K562 (cell line): ENCODE data around the gene DPP3. TPM values are rescaled to one million over a fixed set of nuclear protein-coding genes. Genes with fewer than 3 reads are reported as not detected.
"Not testable (repeated sequence)": the region's sequence is repeated elsewhere in the genome, so short reads cannot be mapped to it uniquely, and the experiment has no call there.

Experiments
- ATAC-seq: fragments of 200-7000 bp; cut with Tn5 transposase; 3 replicates; pipeline ENCODE4 v1.9.1; 2020; ENCODE audit warnings: moderate library complexity
- BruUV-seq: library from RNA; stranded (reverse); fragments of 400-500 nt; replicated peaks from 2 replicates; lab custom pipeline; 2021; lab: Mats Ljungman, UMichigan
- CTCF ChIA-PET: fragments of 300-600 bp; formaldehyde crosslinking; extraction: SDS; loops from one replicate; lab custom pipeline; 2021; ENCODE audit warnings: low intra/inter-chr PET ratio; lab: Yijun Ruan, JAX
- POLR2A ChIA-PET: fragments of 300-600, 350-650 bp; sonication (Branson Sonifier 250); formaldehyde crosslinking; extraction: SDS; loops from one replicate; lab custom pipeline; 2021; ENCODE audit warnings: antibody characterized with exemption, inconsistent platforms; lab: Yijun Ruan, JAX
- DNase-seq, 4 experiments: peaks; one replicate each; pipeline versions ENCODE4 v3.0.0 to v3.0.0-alpha.2; 2011 to 2018; ENCODE audit warnings: low spot score in 3 of 4, mixed read lengths in 3 of 4; ENCODE audit errors: extremely low read depth in 1 of 4
- FAIRE-seq: peaks from 2 replicates; lab custom pipeline; 2011; peaks lifted over from hg19 to GRCh38; lab: Jason Lieb, UNC
- H2AFZ ChIP-seq: 2 replicates; pipeline ENCODE4 v1.6.0; 2011; ENCODE audit warnings: low read depth, low read length, control low read depth, inconsistent platforms
- H3K27ac ChIP-seq: fragments of 200-600 bp; 3 replicates; pipeline ENCODE4 v1.8.0; 2011; ENCODE audit warnings: low read depth, mild to moderate bottlenecking, control low read depth, inconsistent platforms, low read length, moderate library complexity, mixed read lengths; ENCODE audit errors: extremely low read depth
- H3K27me3 ChIP-seq, 2 experiments: fragments of 300-600 bp in 1 of 2; 2 replicates in 1 of 2; 3 replicates in 1 of 2; pipeline versions ENCODE4 v1.6.0 to v1.8.0; 2011; ENCODE audit warnings: inconsistent platforms in 2 of 2, low read length in 2 of 2, mild to moderate bottlenecking in 1 of 2, mixed read lengths in 1 of 2, moderate library complexity in 1 of 2; ENCODE audit not compliant: control insufficient read depth in 2 of 2, insufficient read depth in 2 of 2
- H3K36me3 ChIP-seq: fragments of 300-600 bp; 3 replicates; pipeline ENCODE4 v1.8.0; 2011; ENCODE audit warnings: mild to moderate bottlenecking, low read length, inconsistent platforms; ENCODE audit not compliant: control insufficient read depth, insufficient read depth
- H3K4me1 ChIP-seq, 2 experiments: fragments of 200-600 bp in 1 of 2; replicated peaks in 1 of 2; 2 replicates in 1 of 2; 3 replicates in 1 of 2; pipeline versions ENCODE4 v1.5.1 to v1.8.0; 2011; ENCODE audit warnings: inconsistent platforms in 2 of 2, low read length in 2 of 2, mild to moderate bottlenecking in 1 of 2, mixed read lengths in 1 of 2, moderate library complexity in 1 of 2; ENCODE audit not compliant: control insufficient read depth in 2 of 2, insufficient read depth in 2 of 2
- H3K4me2 ChIP-seq: 2 replicates; pipeline ENCODE4 v1.6.1; 2011; ENCODE audit warnings: low read length, control low read depth, inconsistent platforms, mixed read lengths; ENCODE audit not compliant: insufficient read depth
- H3K4me3 ChIP-seq: fragments of 200-600 bp; sonication (generic), shearing (Covaris generic); 2 replicates; pipeline ENCODE4 v1.5.1; 2016; ENCODE audit warnings: control low read depth, inconsistent platforms
- H3K79me2 ChIP-seq: fragments of 200-600 bp; 3 replicates; pipeline ENCODE4 v1.8.0; 2011; ENCODE audit warnings: low read length, inconsistent platforms; ENCODE audit not compliant: control insufficient read depth, insufficient read depth
- H3K9ac ChIP-seq, 2 experiments: 2 replicates each; pipeline versions ENCODE4 v1.6.0 to v1.6.1; 2011; ENCODE audit warnings: low read depth in 2 of 2, low read length in 2 of 2, control low read depth in 1 of 2, inconsistent platforms in 1 of 2, mild to moderate bottlenecking in 1 of 2, mixed read lengths in 1 of 2; ENCODE audit not compliant: insufficient read depth in 1 of 2
- H3K9me1 ChIP-seq: one replicate; pipeline ENCODE4 v1.6.0; 2011; ENCODE audit warnings: inconsistent platforms, mild to moderate bottlenecking, low read length, moderate library complexity; ENCODE audit not compliant: control insufficient read depth, insufficient read depth
- H3K9me3 ChIP-seq: replicated peaks from 2 replicates; pipeline ENCODE4 v1.5.1; 2011; ENCODE audit warnings: low read depth, low read length, inconsistent platforms; ENCODE audit not compliant: control insufficient read depth, insufficient read depth
- H4K20me1 ChIP-seq: replicated peaks from 2 replicates; pipeline ENCODE4 v1.6.1; 2011; ENCODE audit warnings: low read length, inconsistent platforms, mixed read lengths; ENCODE audit not compliant: control insufficient read depth, insufficient read depth
- NFYB ChIP-seq: IDR thresholded peaks from 2 replicates; pipeline ENCODE4 v1.6.1; 2011; ENCODE audit warnings: mild to moderate bottlenecking, moderate library complexity; ENCODE audit not compliant: insufficient read length; ENCODE audit errors: extremely low read depth
- POLR2A ChIP-seq: fragments of 450-650 bp; conservative IDR thresholded peaks from 2 replicates; pipeline ENCODE4 v1.6.1; 2016
- WGBS: fragments of 100-300 bp; shearing (Covaris generic); methylation state at CpG from one replicate; pipeline ENCODE4 v1.1.6; 2016; ENCODE audit warnings: low coverage, mixed read lengths; ENCODE audit not compliant: insufficient coverage; ENCODE audit errors: missing lambda C conversion rate; 5-methylcytosine and 5-hydroxymethylcytosine counted together
- in situ Hi-C: fragments of 300-500 bp; cut with MboI; formaldehyde crosslinking; loops from 4 replicates; pipeline ENCODE4 v1.15.0; 2018; ENCODE audit warnings: inconsistent platforms, mixed read lengths
- intact Hi-C: fragments of 100-400 bp; cut with micrococcal nuclease; formaldehyde crosslinking; loops from 2 replicates; pipeline ENCODE4 v1.14.2; 2022
- polyA plus RNA-seq, 8 experiments: library from polyadenylated mRNA; depleted of rRNA in 4 of 8; stranded (reverse) in 5 of 8; unstranded in 3 of 8; fragments of >200 nt; fragmentation: Nextera tagmentation in 2 of 8; fragmentation: Illumina TruSeq in 1 of 8; extraction: Ambion mirVana in 2 of 8; extraction: Trizol in 1 of 8; gene quantifications; 2 replicates each; pipeline versions ENCODE4 v1.2.1 to v1.2.3, GENCODE V29; 2011 to 2014; ENCODE audit warnings: inconsistent platforms in 1 of 8, missing spikeins in 1 of 8
- total RNA-seq, 7 experiments: library from RNA; depleted of rRNA in 6 of 7; stranded (reverse); fragments of >200 nt in 6 of 7; fragmentation: Illumina TruSeq in 2 of 7; extraction: Trizol in 2 of 7; gene quantifications; 2 replicates each; pipeline versions ENCODE4 v1.2.1 to v1.2.3, GENCODE V29; 2011 to 2021; ENCODE audit warnings: low replicate concordance in 1 of 7

The DPP3 gene
- total and polyA plus RNA-seq, 9 of the 15 experiments (the other 6 are each of a cell fraction or from before 2014, with no cell fraction given) = 3.7 to 69.2 (median 43.3) TPM

DNA sequence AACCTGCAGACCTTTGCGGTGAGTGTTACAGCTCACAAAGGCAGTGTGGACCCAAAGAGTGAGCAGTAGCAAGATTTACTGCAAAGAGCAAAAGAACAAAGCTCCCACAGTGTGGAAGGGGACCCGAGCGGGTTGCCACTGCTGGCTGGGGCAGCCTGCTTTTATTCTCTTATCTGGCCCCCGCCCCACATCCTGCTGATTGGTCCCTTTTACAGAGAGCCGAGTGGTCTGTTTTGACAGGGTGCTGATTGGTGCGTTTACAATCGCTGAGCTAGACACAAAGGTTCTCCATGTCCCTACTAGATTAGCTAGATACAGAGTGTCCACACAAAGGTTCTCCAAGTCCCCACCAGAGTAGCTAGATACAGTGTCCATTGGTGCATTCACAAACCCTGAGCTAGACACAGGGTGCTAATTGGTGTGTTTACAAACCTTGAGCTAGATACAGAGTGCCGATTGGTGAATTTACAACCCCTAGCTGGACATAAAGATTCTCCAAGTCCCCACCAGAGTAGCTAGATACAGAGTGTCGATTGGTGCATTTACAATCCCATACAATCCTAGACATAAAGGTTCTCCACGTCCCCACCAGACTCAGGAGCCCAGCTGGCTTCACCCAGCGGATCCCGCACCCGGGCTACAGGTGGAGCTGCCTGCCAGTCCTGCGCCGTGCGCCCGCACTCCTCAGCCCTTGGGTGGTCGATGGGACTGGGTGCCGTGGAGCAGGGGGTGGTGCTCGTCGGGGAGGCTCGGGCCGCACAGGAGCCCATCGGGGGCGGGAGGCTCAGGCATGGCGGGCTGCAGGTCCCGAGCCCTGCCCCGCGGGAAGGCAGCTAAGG is 39.9 kb upstream of the DPP3 start:
- 37% methylated on average over 12 of the region's 29 CpGs for WGBS
- not testable (repeated sequence) for H3K9ac ChIP-seq
- POLR2A ChIA-PET = interaction anchor here (0.6 to 1.9 kb wide), 5 partner anchors 15 to 197 kb away, joined by 3 to 9 read pairs (median 3); no protein-coding TSS in a partner anchor

DNA sequence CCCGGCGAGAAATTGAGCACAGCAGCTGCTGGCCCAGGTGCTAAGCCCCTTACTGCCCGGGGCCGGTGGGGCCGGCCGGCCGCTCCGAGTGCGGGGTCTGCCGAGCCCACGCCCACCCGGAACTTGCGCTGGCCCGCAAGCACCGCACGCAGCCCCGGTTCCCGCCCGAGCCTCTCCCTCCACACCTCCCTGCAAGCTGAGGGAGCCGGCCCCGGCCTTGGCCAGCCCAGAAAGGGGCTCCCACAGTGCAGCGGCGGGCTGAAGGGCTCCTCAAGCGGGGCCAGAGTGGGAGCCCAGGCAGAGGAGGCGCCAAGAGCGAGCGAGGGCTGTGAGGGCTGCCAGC is 39.3 kb upstream of the DPP3 start:
- H3K4me2 ChIP-seq, H3K9ac ChIP-seq, H3K27me3 ChIP-seq, H3K27ac ChIP-seq, DNase-seq, H3K9me3 ChIP-seq, ATAC-seq, H3K9me1 ChIP-seq, H2AFZ ChIP-seq, FAIRE-seq, H4K20me1 ChIP-seq, H3K4me3 ChIP-seq, intact Hi-C loops, in situ Hi-C loops, BruUV-seq: not testable (repeated sequence)
- ChIA-PET POLR2A (interaction anchor here (0.6 to 0.8 kb wide), 2 partner anchors 46 to 48 kb away, joined by 3 read pairs; no protein-coding TSS in a partner anchor), CTCF (interaction anchor here (1.0 kb wide), 1 partner anchor 33 kb away, joined by 3 read pairs; no protein-coding TSS in a partner anchor)
- Histone ChIP-seq H3K4me1 (peaks cover 3 to 12% of the 10 kb centered on the region in 2 experiments; a peak in 3 of 5 replicates), H3K36me3 (peaks cover 15% of the 10 kb centered on the region; the same call in 2 of the 3 replicates), H3K79me2 (peaks cover 16% of the 10 kb centered on the region)
- 47% methylated on average over 12 of the region's 27 CpGs for WGBS

More for the DNA sequence above, 39.9 kb upstream of the DPP3 start:
- H3K79me2 ChIP-seq = peaks cover 16% of the 10 kb centered on the region
- H3K27ac ChIP-seq, FAIRE-seq, H4K20me1 ChIP-seq, in situ Hi-C loops, H3K4me2 ChIP-seq, H3K9me1 ChIP-seq, intact Hi-C loops, H3K9me3 ChIP-seq, H3K27me3 ChIP-seq, H3K4me3 ChIP-seq, ATAC-seq, BruUV-seq: not testable (repeated sequence)
- TF ChIP-seq POLR2A (peak; percentile 66), NFYB (peak; percentile 45)
- peaks cover 21% of the 10 kb centered on the region for H3K36me3 ChIP-seq
- H3K4me1 ChIP-seq = peaks cover 3 to 12% of the 10 kb centered on the region in 2 experiments; a peak in 3 of 5 replicates
- CTCF ChIA-PET = interaction anchor here (2.1 kb wide), 1 partner anchor 32 kb away, joined by 21 read pairs; no protein-coding TSS in a partner anchor
- peak in 1 of 4 experiments; percentile 25 for DNase-seq
- H2AFZ ChIP-seq = 0 out of 2 replicates have a peak overlapping the region, but pooled peaks have one; percentile 97
